ENCODE results near the gene COX6B2.
"Not testable (repeated sequence)": the region's sequence is repeated elsewhere in the genome, so short reads cannot be mapped to it uniquely, and the experiment has no call there.

The COX6B2 gene

GRCh38 chr19:55341595-55342531 is 12.7 kb downstream of the COX6B2 start:
- no peak for DNase-seq

GRCh38 chr19:55341171-55341588 is 13.3 kb downstream of the COX6B2 start:
- no peak for DNase-seq

- DNase-seq = no peak
Observed at GRCh38 chr19:55340784-55341147, 13.8 kb downstream of the COX6B2 start.

- DNase-seq = no peak
Observed at GRCh38 chr19:55339889-55340783, 14.4 kb downstream of the COX6B2 start.

GRCh38 chr19:55339105-55339888 is 15.2 kb downstream of the COX6B2 start, which contains the start of gene KMT5C:
KMT5C (plus strand) TSS chr19:55339876; CDS start chr19:55341937, 2,061 bp downstream.
- peak; percentile 100 for DNase-seq

- DNase-seq = no peak
Observed at GRCh38 chr19:55336101-55336500, 18.4 kb downstream of the COX6B2 start.

GRCh38 chr19:55333870-55334269 is 20.6 kb downstream of the COX6B2 start:
- no peak for DNase-seq

GRCh38 chr19:55329791-55330190 is 24.7 kb downstream of the COX6B2 start:
- not testable (repeated sequence) for DNase-seq

- not testable (repeated sequence) for DNase-seq
Observed at GRCh38 chr19:55328774-55329318, 25.7 kb downstream of the COX6B2 start.

- DNase-seq = no peak
Observed at GRCh38 chr19:55325172-55325571, 29.3 kb downstream of the COX6B2 start, which contains the start of gene TMEM150B. TMEM150B (minus strand) TSS chr19:55325341; CDS start chr19:55321036, 4,305 bp downstream.

- no peak for DNase-seq
Observed at GRCh38 chr19:55324662-55325061, 29.9 kb downstream of the COX6B2 start.

- no peak for DNase-seq
Observed at GRCh38 chr19:55322204-55322885, 32.2 kb downstream of the COX6B2 start.

GRCh38 chr19:55321466-55322137 is 32.9 kb downstream of the COX6B2 start:
- no peak for DNase-seq

- DNase-seq = no peak
Observed at GRCh38 chr19:55320844-55321419, 33.6 kb downstream of the COX6B2 start.

- no peak for DNase-seq
Observed at GRCh38 chr19:55319785-55320184, 34.7 kb downstream of the COX6B2 start.

- no peak for DNase-seq
Observed at GRCh38 chr19:55316646-55317045, 37.9 kb downstream of the COX6B2 start.

GRCh38 chr19:55315956-55316525 is 38.5 kb downstream of the COX6B2 start:
- no peak for DNase-seq

- no peak for DNase-seq
Observed at GRCh38 chr19:55314396-55314795, 40.1 kb downstream of the COX6B2 start.

- DNase-seq = no peak
Observed at GRCh38 chr19:55312621-55313512, 41.7 kb downstream of the COX6B2 start.
